ENCODE results near the gene CRCP.

CRCP gene

GRCh38 chr7:66076462-66077329 is 38.0 kb upstream of the CRCP start:
- Histone ChIP-seq H3K79me1 (ENCODE audit: low read length) (peaks cover 5% of the 10 kb centered on the region), H2BK120ac (ENCODE audit: low read depth, low read length) (no peak overlapping the region), H3K56ac (ENCODE audit: low read length) (peak overlapping the region; percentile 92), H3K4me1 (ENCODE audit: control insufficient read depth, low read depth, low read length) (peaks cover 3% of the 10 kb centered on the region), H4K8ac (ENCODE audit: low read depth, low read length) (no peak overlapping the region), H4K5ac (ENCODE audit: low read length) (no peak overlapping the region), H3K27ac (ENCODE audit: low read depth, low read length) (no peak overlapping the region), H3K9ac (ENCODE audit: low read length) (peak overlapping the region; percentile 87), H2AK5ac (ENCODE audit: low read length) (peak overlapping the region; percentile 44), H3K4ac (ENCODE audit: low read depth, low read length) (no peak overlapping the region), H3K27me3 (ENCODE audit: insufficient read depth, low read length, poor library complexity) (no peaks in the 10 kb centered on the region), H3K23ac (ENCODE audit: low read length) (peak overlapping the region; percentile 80), H3K18ac (ENCODE audit: low read length) (no peak overlapping the region), H3K79me2 (ENCODE audit: control insufficient read depth, insufficient read depth, low read length) (no peaks in the 10 kb centered on the region), H3K36me3 (ENCODE audit: control insufficient read depth, insufficient read depth, low read length) (no peaks in the 10 kb centered on the region), H2BK15ac (replicated peaks; ENCODE audit: low read depth) (no peak overlapping the region), H3K4me2 (ENCODE audit: low read length) (peak overlapping the region; percentile 98), H2BK5ac (ENCODE audit: low read length) (no peak overlapping the region), H3K4me3 (ENCODE audit: low read length) (peak overlapping the region; percentile 93)
- no peak for DNase-seq
- WGBS (ENCODE audit: extremely low coverage, insufficient coverage, low lambda C conversion rate) = no CpG with 5 or more reads among the region's 11 CpGs

DNA sequence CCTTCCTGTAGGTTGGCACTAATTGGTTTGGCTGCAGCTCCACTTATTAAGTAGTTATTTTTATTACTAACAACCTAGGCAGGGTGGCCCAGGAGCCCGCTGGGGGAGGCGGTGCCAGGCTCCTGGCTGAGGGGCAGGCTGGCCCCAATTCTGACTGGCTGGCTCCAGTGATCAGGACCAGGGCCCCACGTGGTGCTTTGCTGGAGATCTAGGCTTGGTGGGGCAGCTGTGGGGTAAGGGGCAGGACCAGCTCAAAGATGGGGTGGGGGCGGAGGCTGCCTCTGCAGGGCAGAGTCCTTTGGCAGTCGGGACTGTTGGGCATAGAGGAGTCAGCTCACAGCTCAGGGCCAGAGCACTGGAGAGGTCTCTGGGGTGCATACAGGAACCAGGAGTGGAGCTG is 36.6 kb upstream of the CRCP start:
- no peak overlapping the region for H2AK5ac ChIP-seq (ENCODE audit: low read length)

GRCh38 chr7:66082083-66082482 is 32.6 kb upstream of the CRCP start:
- H3K4ac ChIP-seq (ENCODE audit: low read depth, low read length) = no peak overlapping the region
- no peak overlapping the region for H2BK15ac ChIP-seq (replicated peaks; ENCODE audit: low read depth)
- no peak overlapping the region for H3K27ac ChIP-seq (ENCODE audit: low read depth, low read length)
- no peak overlapping the region for H3K4me3 ChIP-seq (ENCODE audit: low read length)
- no peaks in the 10 kb centered on the region for H3K36me3 ChIP-seq (ENCODE audit: control insufficient read depth, insufficient read depth, low read length)
- H2AK5ac ChIP-seq (ENCODE audit: low read length) = no peak overlapping the region
- H3K18ac ChIP-seq (ENCODE audit: low read length) = no peak overlapping the region
- H3K9ac ChIP-seq (ENCODE audit: low read length) = no peak overlapping the region
- no peaks in the 10 kb centered on the region for H3K27me3 ChIP-seq (ENCODE audit: insufficient read depth, low read length, poor library complexity)
- no peak overlapping the region for H3K56ac ChIP-seq (ENCODE audit: low read length)
- no peak overlapping the region for H3K4me2 ChIP-seq (ENCODE audit: low read length)
- H3K23ac ChIP-seq (ENCODE audit: low read length) = no peak overlapping the region
- no peak overlapping the region for H2BK5ac ChIP-seq (ENCODE audit: low read length)
- no peak overlapping the region for H2BK120ac ChIP-seq (ENCODE audit: low read depth, low read length)
- no peak overlapping the region for H4K5ac ChIP-seq (ENCODE audit: low read length)
- WGBS (ENCODE audit: extremely low coverage, insufficient coverage, low lambda C conversion rate) = no CpG with 5 or more reads among the region's 6 CpGs
- H3K79me2 ChIP-seq (ENCODE audit: control insufficient read depth, insufficient read depth, low read length) = no peaks in the 10 kb centered on the region
- DNase-seq = no peak
- H3K4me1 ChIP-seq (ENCODE audit: control insufficient read depth, low read depth, low read length) = no peaks in the 10 kb centered on the region
- no peaks in the 10 kb centered on the region for H3K79me1 ChIP-seq (ENCODE audit: low read length)
- H4K8ac ChIP-seq (ENCODE audit: low read depth, low read length) = no peak overlapping the region

More for the DNA sequence above, 36.6 kb upstream of the CRCP start:
- Histone ChIP-seq H3K23ac (ENCODE audit: low read length) (no peak overlapping the region), H3K79me1 (ENCODE audit: low read length) (peaks cover 5% of the 10 kb centered on the region), H3K4ac (ENCODE audit: low read depth, low read length) (no peak overlapping the region), H3K36me3 (ENCODE audit: control insufficient read depth, insufficient read depth, low read length) (no peaks in the 10 kb centered on the region), H4K8ac (ENCODE audit: low read depth, low read length) (no peak overlapping the region), H2BK15ac (replicated peaks; ENCODE audit: low read depth) (no peak overlapping the region), H3K4me3 (ENCODE audit: low read length) (no peak overlapping the region), H4K5ac (ENCODE audit: low read length) (no peak overlapping the region), H3K79me2 (ENCODE audit: control insufficient read depth, insufficient read depth, low read length) (no peaks in the 10 kb centered on the region), H3K56ac (ENCODE audit: low read length) (no peak overlapping the region), H3K4me2 (ENCODE audit: low read length) (no peak overlapping the region), H3K9ac (ENCODE audit: low read length) (no peak overlapping the region), H3K4me1 (ENCODE audit: control insufficient read depth, low read depth, low read length) (peaks cover 3% of the 10 kb centered on the region), H3K27ac (ENCODE audit: low read depth, low read length) (no peak overlapping the region), H3K27me3 (ENCODE audit: insufficient read depth, low read length, poor library complexity) (no peaks in the 10 kb centered on the region), H2BK120ac (ENCODE audit: low read depth, low read length) (no peak overlapping the region), H3K18ac (ENCODE audit: low read length) (no peak overlapping the region), H2BK5ac (ENCODE audit: low read length) (no peak overlapping the region)
- WGBS (ENCODE audit: extremely low coverage, insufficient coverage, low lambda C conversion rate) = no CpG with 5 or more reads among the region's 5 CpGs
- no peak for DNase-seq

GRCh38 chr7:66082886-66083415 is 31.7 kb upstream of the CRCP start:
- Histone ChIP-seq H3K4me1 (ENCODE audit: control insufficient read depth, low read depth, low read length) (no peaks in the 10 kb centered on the region), H2BK120ac (ENCODE audit: low read depth, low read length) (no peak overlapping the region)
- WGBS (ENCODE audit: extremely low coverage, insufficient coverage, low lambda C conversion rate) = no CpG with 5 or more reads among the region's 16 CpGs

DNA sequence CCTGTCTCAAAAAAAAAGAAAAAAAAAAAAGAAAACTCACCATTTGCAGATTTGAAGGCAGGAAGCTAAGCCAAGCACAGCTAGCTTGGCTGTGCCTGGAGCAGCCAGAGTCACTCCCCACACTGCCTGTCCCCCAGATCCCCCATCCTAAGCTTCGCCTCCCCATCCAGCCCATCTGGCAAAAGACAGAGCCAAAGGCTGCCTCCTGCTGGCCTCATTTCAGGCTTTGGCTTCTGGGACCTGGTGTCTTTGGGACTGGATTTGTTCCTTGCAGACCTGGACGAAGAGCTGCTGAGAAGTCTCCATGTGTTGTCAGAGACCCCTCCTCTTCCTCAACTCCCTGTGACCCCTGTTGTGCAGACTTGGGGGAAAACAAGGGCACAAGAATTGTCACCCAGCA is 31.0 kb upstream of the CRCP start:
- Histone ChIP-seq H3K9ac (ENCODE audit: low read length) (no peak overlapping the region), H3K18ac (ENCODE audit: low read length) (no peak overlapping the region), H3K23ac (ENCODE audit: low read length) (no peak overlapping the region), H4K8ac (ENCODE audit: low read depth, low read length) (no peak overlapping the region), H3K56ac (ENCODE audit: low read length) (no peak overlapping the region), H3K4me1 (ENCODE audit: control insufficient read depth, low read depth, low read length) (no peaks in the 10 kb centered on the region), H3K4me3 (ENCODE audit: low read length) (no peak overlapping the region), H3K27ac (ENCODE audit: low read depth, low read length) (no peak overlapping the region), H4K5ac (ENCODE audit: low read length) (no peak overlapping the region), H2BK15ac (replicated peaks; ENCODE audit: low read depth) (no peak overlapping the region), H2AK5ac (ENCODE audit: low read length) (no peak overlapping the region), H3K4me2 (ENCODE audit: low read length) (no peak overlapping the region), H3K79me2 (ENCODE audit: control insufficient read depth, insufficient read depth, low read length) (no peaks in the 10 kb centered on the region), H3K79me1 (ENCODE audit: low read length) (no peaks in the 10 kb centered on the region), H3K36me3 (ENCODE audit: control insufficient read depth, insufficient read depth, low read length) (no peaks in the 10 kb centered on the region), H2BK5ac (ENCODE audit: low read length) (no peak overlapping the region), H3K27me3 (ENCODE audit: insufficient read depth, low read length, poor library complexity) (no peaks in the 10 kb centered on the region), H2BK120ac (ENCODE audit: low read depth, low read length) (no peak overlapping the region), H3K4ac (ENCODE audit: low read depth, low read length) (no peak overlapping the region)
- WGBS (ENCODE audit: extremely low coverage, insufficient coverage, low lambda C conversion rate) = no CpG with 5 or more reads among the region's 2 CpGs
- no peak for DNase-seq

More at GRCh38 chr7:66082886-66083415, 31.7 kb upstream of the CRCP start:
- Histone ChIP-seq H3K4ac (ENCODE audit: low read depth, low read length) (no peak overlapping the region), H3K27me3 (ENCODE audit: insufficient read depth, low read length, poor library complexity) (no peaks in the 10 kb centered on the region), H3K79me2 (ENCODE audit: control insufficient read depth, insufficient read depth, low read length) (no peaks in the 10 kb centered on the region), H3K36me3 (ENCODE audit: control insufficient read depth, insufficient read depth, low read length) (no peaks in the 10 kb centered on the region), H4K5ac (ENCODE audit: low read length) (no peak overlapping the region), H2AK5ac (ENCODE audit: low read length) (no peak overlapping the region), H3K27ac (ENCODE audit: low read depth, low read length) (no peak overlapping the region), H4K8ac (ENCODE audit: low read depth, low read length) (no peak overlapping the region), H3K18ac (ENCODE audit: low read length) (no peak overlapping the region), H3K79me1 (ENCODE audit: low read length) (no peaks in the 10 kb centered on the region), H2BK15ac (replicated peaks; ENCODE audit: low read depth) (no peak overlapping the region), H3K9ac (ENCODE audit: low read length) (no peak overlapping the region), H3K56ac (ENCODE audit: low read length) (no peak overlapping the region), H2BK5ac (ENCODE audit: low read length) (no peak overlapping the region), H3K4me3 (ENCODE audit: low read length) (no peak overlapping the region), H3K23ac (ENCODE audit: low read length) (no peak overlapping the region), H3K4me2 (ENCODE audit: low read length) (no peak overlapping the region)
- no peak for DNase-seq
